Activated CD8-positive, alpha-beta T cell treated with anti-CD3 and anti-CD28 coated beads for 36 hours (primary cell): ENCODE data around the gene SMG1. TPM values are rescaled to one million over a fixed set of nuclear protein-coding genes. Genes with fewer than 3 reads are reported as not detected.

ENCODE experiments used
- ATAC-seq: fragments of 200-7000 bp; cut with Tn5 transposase; one replicate; pipeline ENCODE4 v1.10.0; 2021; ENCODE audit warnings: mild to moderate bottlenecking, moderate library complexity
- CTCF ChIA-PET: fragments of 350-600 bp; sonication (Branson Sonifier 250); formaldehyde crosslinking; loops from one replicate; lab custom pipeline; 2021; ENCODE audit warnings: antibody characterized with exemption; lab: Charles Lee
- POLR2A ChIA-PET: fragments of 350-600 bp; sonication (Branson Sonifier 250); formaldehyde crosslinking; loops from one replicate; lab custom pipeline; 2021; ENCODE audit warnings: antibody characterized with exemption; lab: Charles Lee
- DNase-seq: peaks from one replicate; pipeline ENCODE4 v3.0.0-alpha.2; 2020
- H3K27ac Mint-ChIP-seq: one replicate; pipeline ENCODE4 v1.8.0; 2021; ENCODE audit warnings: mild to moderate bottlenecking, mixed read lengths
- H3K27me3 Mint-ChIP-seq: one replicate; pipeline ENCODE4 v1.8.0; 2021; ENCODE audit warnings: mixed read lengths
- H3K36me3 Mint-ChIP-seq: one replicate; pipeline ENCODE4 v1.8.0; 2021; ENCODE audit warnings: low read depth, mixed read lengths
- H3K4me1 Mint-ChIP-seq: one replicate; pipeline ENCODE4 v1.8.0; 2021; ENCODE audit warnings: low read depth, mixed read lengths
- H3K4me3 Mint-ChIP-seq: one replicate; pipeline ENCODE4 v1.8.0; 2021; ENCODE audit warnings: mild to moderate bottlenecking, moderate library complexity, mixed read lengths
- H3K9me3 Mint-ChIP-seq: one replicate; pipeline ENCODE4 v1.8.0; 2021; ENCODE audit warnings: mixed read lengths
- intact Hi-C: fragments of 100-400 bp; cut with micrococcal nuclease; formaldehyde crosslinking; loops from one replicate; pipeline ENCODE4 v1.10.0; 2022
- total RNA-seq, 2 experiments: library from RNA; stranded (reverse); gene quantifications; one replicate each; pipeline ENCODE4 v1.2.3, GENCODE V29; 2021
- TF ChIP-seq, protein P1 (sequence below): fragments of 200-600 bp; IDR thresholded peaks from one replicate; pipeline ENCODE4 v1.8.0; 2022; ENCODE audit warnings: antibody characterized with exemption, mild to moderate bottlenecking

SMG1 gene
- total RNA-seq, 2 experiments from 2014 or later: 103 to 108 TPM

DNA sequence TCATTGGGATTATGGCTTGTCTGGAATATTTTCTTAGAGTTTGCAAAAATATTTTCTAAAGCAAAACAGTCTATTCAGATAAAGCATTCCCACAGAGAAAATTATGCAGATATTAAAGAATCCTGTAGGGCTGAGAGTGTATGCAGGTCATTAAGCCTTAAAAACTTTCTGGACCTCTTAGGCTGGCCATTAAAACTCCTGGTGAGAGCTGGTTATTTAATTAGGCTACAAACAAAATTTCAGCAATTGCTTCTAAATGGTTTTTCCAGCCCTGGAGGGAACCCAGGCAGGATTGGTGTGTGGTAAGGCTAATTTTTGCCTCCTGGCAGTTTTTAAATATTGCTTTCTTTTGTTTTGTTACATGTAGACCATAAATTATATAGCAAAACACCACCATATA is 27.3 kb upstream of the SMG1 start:
- Mint-ChIP-seq H3K4me3 (no peak overlapping the region), H3K36me3 (no peaks in the 10 kb centered on the region), H3K27ac (no peak overlapping the region), H3K27me3 (no peaks in the 10 kb centered on the region), H3K9me3 (no peaks in the 10 kb centered on the region), H3K4me1 (peaks cover 9% of the 10 kb centered on the region)
- CTCF ChIA-PET: interaction anchor here (1.6 to 3.4 kb wide), 3 partner anchors 13 to 22 kb away, joined by 3 to 14 read pairs (median 7); no protein-coding TSS in a partner anchor
- POLR2A ChIA-PET: no interaction called here
- ATAC-seq (no peak), DNase-seq (no peak)
- intact Hi-C loops: no loop called here
- TF ChIP-seq, protein P1, sequence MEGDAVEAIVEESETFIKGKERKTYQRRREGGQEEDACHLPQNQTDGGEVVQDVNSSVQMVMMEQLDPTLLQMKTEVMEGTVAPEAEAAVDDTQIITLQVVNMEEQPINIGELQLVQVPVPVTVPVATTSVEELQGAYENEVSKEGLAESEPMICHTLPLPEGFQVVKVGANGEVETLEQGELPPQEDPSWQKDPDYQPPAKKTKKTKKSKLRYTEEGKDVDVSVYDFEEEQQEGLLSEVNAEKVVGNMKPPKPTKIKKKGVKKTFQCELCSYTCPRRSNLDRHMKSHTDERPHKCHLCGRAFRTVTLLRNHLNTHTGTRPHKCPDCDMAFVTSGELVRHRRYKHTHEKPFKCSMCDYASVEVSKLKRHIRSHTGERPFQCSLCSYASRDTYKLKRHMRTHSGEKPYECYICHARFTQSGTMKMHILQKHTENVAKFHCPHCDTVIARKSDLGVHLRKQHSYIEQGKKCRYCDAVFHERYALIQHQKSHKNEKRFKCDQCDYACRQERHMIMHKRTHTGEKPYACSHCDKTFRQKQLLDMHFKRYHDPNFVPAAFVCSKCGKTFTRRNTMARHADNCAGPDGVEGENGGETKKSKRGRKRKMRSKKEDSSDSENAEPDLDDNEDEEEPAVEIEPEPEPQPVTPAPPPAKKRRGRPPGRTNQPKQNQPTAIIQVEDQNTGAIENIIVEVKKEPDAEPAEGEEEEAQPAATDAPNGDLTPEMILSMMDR: no peak

DNA sequence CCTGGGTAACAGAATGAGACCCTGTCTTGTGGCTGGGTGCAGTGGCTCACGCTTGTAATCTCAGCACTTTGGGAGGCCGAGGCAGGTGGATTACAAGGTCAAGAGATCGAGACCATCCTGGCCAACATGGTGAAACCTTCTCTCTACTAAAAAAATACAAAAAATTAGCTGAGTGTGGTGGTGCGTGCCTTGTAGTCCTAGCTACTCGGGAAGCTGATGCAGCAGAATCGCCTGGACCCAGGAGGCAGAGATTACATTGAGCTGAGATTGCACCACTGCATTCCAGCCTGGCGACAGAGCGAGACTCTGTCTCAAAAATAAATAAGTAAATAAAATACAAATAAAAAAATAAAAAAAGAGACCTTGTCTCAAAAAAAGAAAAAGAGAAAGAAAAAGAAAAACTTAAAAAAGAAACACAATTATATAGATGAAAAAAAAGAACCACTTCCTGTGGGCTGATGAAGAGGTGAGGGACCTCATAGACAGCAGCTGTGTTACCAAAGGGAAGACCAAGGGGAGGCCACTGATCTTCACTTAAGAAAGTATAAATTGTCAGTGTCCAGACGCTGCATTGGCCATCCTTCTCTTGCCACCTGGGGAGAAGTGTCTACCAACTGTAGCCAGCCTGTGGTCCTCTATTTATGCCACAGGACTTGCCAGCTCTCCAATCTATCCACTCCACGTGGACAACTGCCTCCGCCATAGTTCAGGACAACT is 24.4 kb upstream of the SMG1 start:
- TF ChIP-seq, protein P1: no peak
- ChIA-PET CTCF (interaction anchor here (3.4 kb wide), 1 partner anchor 18 kb away, joined by 14 read pairs; no protein-coding TSS in a partner anchor), POLR2A (no interaction called here)
- H3K4me1 Mint-ChIP-seq: peaks cover 16% of the 10 kb centered on the region
- H3K27me3 Mint-ChIP-seq: no peaks in the 10 kb centered on the region
- H3K4me3 Mint-ChIP-seq: no peak overlapping the region
- no peak for ATAC-seq
- no peak for DNase-seq
- intact Hi-C loops: no loop called here
- H3K27ac Mint-ChIP-seq: no peak overlapping the region
- no peaks in the 10 kb centered on the region for H3K9me3 Mint-ChIP-seq
- H3K36me3 Mint-ChIP-seq: no peaks in the 10 kb centered on the region

DNA sequence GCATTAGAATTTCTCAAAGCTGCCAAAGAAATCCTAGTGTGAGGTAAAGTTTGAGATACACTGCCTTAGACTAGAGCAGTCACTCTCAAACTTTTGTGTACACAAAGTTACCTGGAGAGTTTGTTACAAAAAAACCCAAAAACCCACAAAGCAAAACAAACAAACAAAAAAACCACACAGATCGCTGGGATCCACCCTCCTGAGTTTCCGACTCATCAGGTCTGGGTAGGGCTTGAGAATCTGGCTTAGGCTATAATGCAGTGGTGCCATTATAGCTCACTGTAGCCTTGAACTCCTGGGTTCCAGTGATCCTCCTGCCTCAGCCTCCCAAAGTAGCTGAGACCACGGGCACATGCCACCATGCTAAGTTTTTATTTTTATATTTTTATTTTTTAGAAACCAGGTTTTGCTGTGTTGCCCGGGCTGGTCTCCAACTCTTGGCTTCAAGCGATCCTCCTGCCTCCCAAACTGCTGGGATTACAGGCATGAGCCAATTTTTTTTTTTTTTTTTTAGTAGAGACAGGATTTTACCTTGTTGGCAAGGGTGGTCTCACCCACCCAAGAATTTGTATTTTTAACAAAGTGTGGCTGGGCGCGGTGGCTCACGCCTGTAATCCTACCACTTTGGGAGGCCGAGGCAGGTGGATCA is 22.3 kb upstream of the SMG1 start:
- Mint-ChIP-seq H3K4me3 (no peak overlapping the region), H3K27ac (no peak overlapping the region), H3K4me1 (peaks cover 17% of the 10 kb centered on the region), H3K36me3 (no peaks in the 10 kb centered on the region), H3K27me3 (no peaks in the 10 kb centered on the region), H3K9me3 (no peaks in the 10 kb centered on the region)
- ATAC-seq (no peak), DNase-seq (no peak)
- intact Hi-C loops: no loop called here
- TF ChIP-seq, protein P1: no peak
- ChIA-PET CTCF (no interaction called here), POLR2A (no interaction called here)

DNA sequence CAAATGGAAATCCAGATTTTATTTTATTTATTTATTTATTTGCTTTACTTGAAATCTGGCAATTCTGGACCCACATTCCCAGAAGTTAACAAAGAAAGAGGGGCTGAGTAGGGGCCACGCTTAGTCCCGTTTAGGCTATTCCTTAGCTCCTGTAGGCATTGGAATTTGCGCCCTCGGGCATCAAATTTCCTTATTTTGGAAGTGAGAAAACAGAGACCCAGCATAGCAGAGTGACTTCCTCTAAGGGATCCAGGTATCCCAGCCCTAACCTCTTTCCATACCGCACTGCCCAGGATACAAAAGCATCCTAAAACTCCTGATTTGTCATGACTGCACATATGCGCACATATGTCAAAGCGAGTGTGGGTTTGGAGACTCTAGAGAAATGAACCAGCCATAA is 19.0 kb upstream of the SMG1 start:
- CTCF ChIA-PET: interaction anchor here (1.0 to 2.6 kb wide), 3 partner anchors 13 to 142 kb away, joined by 3 to 7 read pairs (median 3); no protein-coding TSS in a partner anchor
- intact Hi-C loops: no loop called here
- TF ChIP-seq, protein P1: no peak
- Mint-ChIP-seq H3K9me3 (no peaks in the 10 kb centered on the region), H3K27me3 (no peaks in the 10 kb centered on the region), H3K27ac (no peak overlapping the region), H3K36me3 (no peaks in the 10 kb centered on the region), H3K4me3 (no peak overlapping the region), H3K4me1 (peaks cover 11% of the 10 kb centered on the region)
- ATAC-seq: no peak
- POLR2A ChIA-PET: interaction anchor here (1.1 kb wide), 1 partner anchor 14 kb away, joined by 3 read pairs; no protein-coding TSS in a partner anchor
- DNase-seq: no peak

DNA sequence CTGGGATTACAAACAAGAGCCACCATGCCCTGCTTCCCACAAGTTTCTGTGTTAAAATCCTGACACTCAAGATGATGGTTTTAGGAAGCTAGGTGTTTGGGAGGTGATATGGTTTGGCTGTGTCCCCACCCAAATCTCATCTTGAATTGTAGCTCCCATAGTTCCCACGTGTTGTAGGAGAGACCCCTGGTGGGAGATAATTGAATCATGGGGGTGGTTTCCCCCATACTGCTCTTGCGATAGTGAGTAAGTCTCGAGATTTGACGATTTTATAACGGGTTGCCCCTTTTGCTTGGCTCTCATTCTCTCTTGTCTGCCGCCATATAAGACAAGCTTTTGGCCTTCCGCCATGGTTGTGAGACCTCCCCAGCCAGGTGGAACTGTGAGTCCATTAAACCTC is 17.2 kb upstream of the SMG1 start:
- ChIA-PET POLR2A (interaction anchor here (0.9 kb wide), 1 partner anchor 11 kb away, joined by 3 read pairs; no protein-coding TSS in a partner anchor), CTCF (interaction anchor here (2.6 kb wide), 1 partner anchor 26 kb away, joined by 7 read pairs; no protein-coding TSS in a partner anchor)

More for the DNA sequence above, 17.2 kb upstream of the SMG1 start:
- Mint-ChIP-seq H3K4me1 (peaks cover 11% of the 10 kb centered on the region), H3K36me3 (no peaks in the 10 kb centered on the region), H3K27me3 (no peaks in the 10 kb centered on the region), H3K27ac (no peak overlapping the region), H3K9me3 (no peaks in the 10 kb centered on the region), H3K4me3 (no peak overlapping the region)
- ATAC-seq (no peak), DNase-seq (no peak)
- TF ChIP-seq, protein P1: no peak
- intact Hi-C loops: no loop called here
